AG09309 (cell line): ENCODE measurements around the gene DYNC1LI2.

Experiments used
- DNase-seq: peaks from one replicate; pipeline ENCODE4 v3.0.0-alpha.2; 2010; ENCODE audit warnings: low read depth
- H3K4me3 ChIP-seq: 2 replicates; pipeline ENCODE4 v1.5.1; 2011; ENCODE audit warnings: mild to moderate bottlenecking, low read depth, low read length, moderate library complexity; ENCODE audit not compliant: control insufficient read depth
- CTCF ChIP-seq: IDR thresholded peaks from 2 replicates; pipeline ENCODE4 v1.5.1; 2011; ENCODE audit warnings: mild to moderate bottlenecking, low read depth, low read length, inconsistent platforms; ENCODE audit not compliant: insufficient read depth, control insufficient read depth; ENCODE audit errors: missing control alignments

DYNC1LI2 gene

GRCh38 chr16:66701516-66701915 is 49.9 kb downstream of the DYNC1LI2 start:
- no peak for DNase-seq
- no peak for TF ChIP-seq CTCF
- no peak overlapping the region for H3K4me3 ChIP-seq

GRCh38 chr16:66701026-66701425 is 50.4 kb downstream of the DYNC1LI2 start:
- no peak overlapping the region for H3K4me3 ChIP-seq
- TF ChIP-seq CTCF = no peak
- DNase-seq = no peak

- no peak overlapping the region for H3K4me3 ChIP-seq
- DNase-seq = no peak
- no peak for TF ChIP-seq CTCF
These were observed 51.5 kb downstream of the DYNC1LI2 start for GRCh38 chr16:66699898-66700297.

- TF ChIP-seq CTCF = no peak
- no peak for DNase-seq
- no peak overlapping the region for H3K4me3 ChIP-seq
These were observed 53.4 kb downstream of the DYNC1LI2 start for GRCh38 chr16:66698046-66698445.

GRCh38 chr16:66696669-66697630 is 54.5 kb downstream of the DYNC1LI2 start, which contains the start of gene CMTM4:
Gene CMTM4 (minus strand): TSS chr16:66696743. CDS start chr16:66696525, 218 bp downstream.
- TF ChIP-seq CTCF = no peak
- peak; percentile 29 for DNase-seq
- H3K4me3 ChIP-seq = peak within 1 kb of the TSS; percentile 74

- no peak for DNase-seq
- TF ChIP-seq CTCF = no peak
- H3K4me3 ChIP-seq = peak overlapping the region; percentile 74
These were observed 55.3 kb downstream of the DYNC1LI2 start for GRCh38 chr16:66695935-66696668.
